NCI-H1092 treated with DMSO at 0.1 percent for 48 hours (cell line): ENCODE measurements around the gene MTHFD1L.
"Not testable (repeated sequence)": the region's sequence is repeated elsewhere in the genome, so short reads cannot be mapped to it uniquely, and the experiment has no call there.

Source experiments
- DNase-seq: peaks from one replicate; lab custom pipeline; 2025; lab: John Stamatoyannopoulos, UW

MTHFD1L gene

DNA sequence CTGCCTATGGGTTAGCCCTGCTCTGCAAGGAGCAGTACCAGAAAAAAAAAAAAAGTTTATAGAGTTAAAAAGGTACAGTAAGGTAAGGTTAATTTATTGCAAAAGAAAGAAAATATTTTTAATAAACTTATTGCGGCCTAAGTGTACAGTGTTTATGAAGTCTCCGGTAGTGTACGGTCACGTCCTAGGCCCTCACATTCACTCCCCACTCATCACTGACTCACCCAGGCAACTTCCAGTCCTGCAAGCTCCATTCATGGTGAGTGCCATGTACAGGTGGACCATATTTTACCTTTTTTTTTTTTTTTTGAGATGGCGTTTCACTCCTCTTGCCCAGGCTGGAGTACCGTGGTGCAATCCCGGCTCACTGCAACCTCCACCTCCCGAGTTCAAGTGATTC, 258.1 kb downstream of the MTHFD1L start:
- not testable (repeated sequence) for DNase-seq

- not testable (repeated sequence) for DNase-seq
These were observed 259.7 kb downstream of the MTHFD1L start for GRCh38 chr6:151125242-151125641.

GRCh38 chr6:151125651-151126416, 260.3 kb downstream of the MTHFD1L start:
- not testable (repeated sequence) for DNase-seq

- DNase-seq, result not testable (repeated sequence)
These were observed 260.9 kb downstream of the MTHFD1L start for GRCh38 chr6:151126417-151126724.

DNA sequence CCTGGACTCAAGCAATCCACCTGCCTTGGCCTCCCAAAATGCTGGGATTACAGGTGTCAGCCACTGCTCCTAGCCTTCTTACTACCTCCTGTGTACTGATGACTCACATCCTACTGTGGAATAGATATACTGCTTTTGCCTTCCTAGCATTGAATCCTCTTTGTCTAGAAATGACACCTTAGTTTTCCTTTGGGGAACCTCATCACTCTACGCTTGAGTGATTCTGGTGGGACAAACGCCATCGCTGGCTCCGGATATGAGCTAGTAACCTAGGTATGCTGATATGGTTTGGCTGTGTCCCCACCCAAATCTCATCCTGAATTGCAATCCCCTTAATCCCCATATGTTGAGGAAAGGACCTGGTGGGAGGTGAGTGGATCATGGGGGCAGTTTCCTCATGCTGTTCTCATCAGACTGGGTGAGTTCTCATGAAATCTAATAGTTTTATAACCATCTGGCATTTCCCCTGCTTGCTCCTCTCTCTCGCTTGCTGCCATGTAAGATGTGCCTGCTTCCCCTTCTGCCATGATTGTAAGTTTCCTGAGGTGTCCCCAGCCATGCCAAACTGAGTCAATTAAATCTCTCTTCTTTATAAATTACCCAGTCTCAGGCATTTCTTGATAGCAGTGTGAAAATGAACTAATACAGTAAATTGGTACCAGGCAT, 261.8 kb downstream of the MTHFD1L start:
- not testable (repeated sequence) for DNase-seq

DNA sequence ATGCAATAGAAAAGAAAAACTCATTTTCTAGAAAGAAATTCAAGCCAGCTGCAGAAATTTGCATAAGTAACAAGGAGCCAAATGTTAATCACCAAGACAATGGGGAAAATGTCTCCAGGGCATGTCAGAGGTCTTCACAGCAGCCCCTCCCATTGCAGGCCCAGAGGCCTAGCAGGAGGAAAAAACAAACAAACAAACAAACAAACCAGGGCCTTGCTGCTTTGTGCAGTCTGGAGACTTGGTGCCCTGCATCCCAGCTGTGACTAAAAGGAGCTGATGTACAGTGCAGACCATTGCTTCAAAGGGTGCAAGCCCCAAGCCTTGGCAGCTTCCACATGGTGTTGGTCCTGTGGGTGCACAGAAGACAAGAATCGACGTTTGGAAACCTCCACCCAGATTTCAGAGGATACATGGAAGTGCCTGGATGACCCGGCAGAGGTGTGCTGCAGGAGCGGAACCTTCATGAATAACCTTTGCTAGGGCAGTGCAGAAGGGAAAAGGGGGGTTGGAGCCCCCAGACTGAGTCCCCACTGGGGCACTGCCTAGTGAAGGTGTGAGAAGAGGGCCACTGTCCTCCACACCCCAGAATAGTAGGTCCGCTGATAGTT, 263.4 kb downstream of the MTHFD1L start:
- DNase-seq, result no peak

- no peak for DNase-seq
These were observed 264.8 kb downstream of the MTHFD1L start for GRCh38 chr6:151130329-151130728.

- no peak for DNase-seq
These were observed 266.0 kb downstream of the MTHFD1L start for GRCh38 chr6:151131324-151132007.

GRCh38 chr6:151136141-151136755, 270.7 kb downstream of the MTHFD1L start:
- DNase-seq, result no peak

GRCh38 chr6:151137542-151137941, 272.0 kb downstream of the MTHFD1L start:
- no peak for DNase-seq

- DNase-seq, result no peak
These were observed 274.0 kb downstream of the MTHFD1L start for GRCh38 chr6:151139524-151139923.

DNA sequence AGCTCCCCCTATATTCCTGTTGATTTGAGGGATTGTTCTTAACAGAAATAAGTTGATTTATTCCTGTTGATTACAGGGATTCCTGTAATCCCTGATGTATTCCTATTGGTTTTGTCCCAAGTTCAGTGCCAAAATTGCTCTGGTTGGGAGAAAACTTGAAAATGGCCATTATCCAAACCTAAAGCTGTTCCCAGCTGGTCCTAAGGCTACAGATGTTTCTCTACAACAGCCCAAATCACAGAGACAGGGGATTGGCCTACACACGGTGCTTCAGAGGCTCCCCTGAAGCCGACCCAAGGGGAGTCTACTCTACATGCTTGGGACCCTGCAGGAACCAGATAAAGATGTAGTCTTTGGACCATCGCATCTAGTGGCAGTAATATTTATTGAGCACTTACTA, 275.3 kb downstream of the MTHFD1L start:
- DNase-seq, result no peak

DNA sequence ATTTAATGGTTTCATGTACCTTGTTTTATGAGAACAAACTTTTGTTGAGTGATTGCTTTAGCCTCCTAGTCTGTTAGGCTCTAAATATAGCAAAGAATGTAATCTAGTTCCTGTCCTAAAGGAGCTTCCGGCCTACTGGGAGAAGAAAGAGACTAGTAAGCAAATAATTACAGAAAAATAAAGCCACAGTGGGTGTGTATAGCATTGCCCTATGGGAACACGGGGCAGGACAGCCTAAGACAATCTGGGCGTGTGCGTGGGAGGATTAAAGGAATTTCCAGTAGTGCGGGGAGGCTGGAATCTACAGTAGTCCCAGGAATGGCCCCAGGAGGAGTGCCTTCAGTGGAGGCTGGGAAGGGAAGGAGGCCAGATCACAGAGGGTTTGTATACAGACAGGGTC, 276.2 kb downstream of the MTHFD1L start:
- no peak for DNase-seq

DNA sequence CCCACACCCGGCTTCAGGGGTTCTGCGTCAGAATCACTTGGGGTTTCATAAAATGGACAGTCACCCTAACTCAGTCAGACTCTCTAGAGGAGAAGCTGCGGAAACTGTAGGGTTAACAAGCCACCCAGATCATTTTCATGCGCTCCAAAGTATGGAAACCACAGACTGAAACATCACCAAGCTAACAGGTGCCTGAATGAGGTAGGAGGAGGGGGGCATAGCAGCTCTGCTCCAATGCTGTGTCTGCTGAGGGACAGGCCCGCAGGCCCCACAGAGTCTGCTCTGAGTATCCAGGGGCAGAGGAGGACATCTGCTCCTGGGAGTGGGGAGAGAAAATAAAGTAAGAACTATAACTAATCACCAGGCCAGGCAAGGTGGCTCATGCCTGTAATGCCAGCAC, 277.2 kb downstream of the MTHFD1L start:
- no peak for DNase-seq

DNA sequence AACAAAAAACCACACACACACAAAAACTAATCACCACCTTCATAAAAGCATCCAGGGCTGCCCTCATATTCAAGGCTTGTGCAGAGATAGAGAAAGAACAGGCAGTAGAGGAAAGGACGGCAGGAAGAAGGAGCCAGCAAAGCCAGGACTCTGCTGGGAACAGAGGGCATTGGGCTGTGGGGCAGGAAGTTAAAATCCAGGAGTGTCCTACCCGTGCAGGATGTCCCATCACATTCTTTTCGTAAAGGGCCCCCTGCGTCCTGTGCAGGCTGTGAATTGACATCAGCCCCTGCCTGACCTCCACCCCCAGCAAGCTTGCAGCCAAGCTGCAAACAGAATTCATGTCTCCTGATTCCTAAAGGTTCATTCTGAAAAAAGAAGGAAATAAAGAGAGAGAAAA, 277.8 kb downstream of the MTHFD1L start:
- no peak for DNase-seq

DNA sequence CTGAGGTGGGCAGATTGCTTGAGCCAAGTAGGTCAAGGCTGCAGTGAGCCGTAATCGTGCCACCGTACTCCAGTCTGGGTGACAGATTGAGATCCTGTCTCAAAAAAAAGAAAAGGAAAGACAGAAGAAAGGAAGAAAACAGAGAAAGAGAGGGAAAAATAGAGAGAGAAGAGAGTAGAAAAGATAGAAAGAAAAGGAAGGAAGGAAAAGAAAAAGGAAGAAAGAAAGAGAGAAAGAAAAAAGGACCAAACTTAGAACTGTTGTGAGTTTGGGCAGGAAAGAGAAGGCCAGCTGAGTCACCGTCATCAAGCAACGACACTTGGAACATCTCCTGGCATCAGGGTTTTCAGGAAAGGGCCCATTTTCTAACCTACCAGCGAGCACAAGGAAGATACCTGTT, 278.3 kb downstream of the MTHFD1L start:
- DNase-seq, result no peak

DNA sequence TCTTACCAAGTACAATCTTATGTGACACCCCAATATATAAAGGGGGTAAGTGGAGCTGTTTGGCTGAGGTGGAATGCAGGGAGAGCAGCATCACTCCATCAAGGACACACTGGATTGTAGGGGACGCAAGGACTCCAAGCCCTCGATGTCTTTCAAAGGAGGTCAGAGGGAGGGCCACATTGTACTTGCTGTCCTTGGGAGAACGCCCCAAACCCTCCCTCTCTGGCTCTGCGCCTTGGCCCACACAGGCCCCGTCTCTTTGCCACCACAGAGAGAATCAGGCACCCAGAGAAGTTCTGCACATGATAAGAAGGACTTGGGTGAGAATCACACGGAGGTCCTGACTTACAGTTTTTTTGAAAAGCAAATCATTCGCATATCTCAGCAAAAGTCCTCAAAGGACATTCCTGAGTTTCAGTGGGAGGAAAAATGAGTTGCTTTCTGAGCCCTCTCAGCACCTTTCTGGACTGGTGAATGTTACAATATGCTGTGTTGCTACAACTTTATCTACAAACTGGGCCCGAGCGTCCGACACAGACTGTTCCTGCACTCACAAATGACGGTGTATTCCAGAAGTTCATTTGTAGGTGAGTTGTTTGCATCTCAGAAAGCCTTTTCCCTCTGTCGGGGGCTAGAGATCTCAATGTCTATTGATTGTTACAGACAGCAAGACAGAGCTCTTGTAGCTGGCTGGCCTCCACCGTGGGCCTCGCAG, 281.8 kb downstream of the MTHFD1L start:
- DNase-seq, result no peak

- DNase-seq, result no peak
These were observed 282.6 kb downstream of the MTHFD1L start for GRCh38 chr6:151148111-151148510.

DNA sequence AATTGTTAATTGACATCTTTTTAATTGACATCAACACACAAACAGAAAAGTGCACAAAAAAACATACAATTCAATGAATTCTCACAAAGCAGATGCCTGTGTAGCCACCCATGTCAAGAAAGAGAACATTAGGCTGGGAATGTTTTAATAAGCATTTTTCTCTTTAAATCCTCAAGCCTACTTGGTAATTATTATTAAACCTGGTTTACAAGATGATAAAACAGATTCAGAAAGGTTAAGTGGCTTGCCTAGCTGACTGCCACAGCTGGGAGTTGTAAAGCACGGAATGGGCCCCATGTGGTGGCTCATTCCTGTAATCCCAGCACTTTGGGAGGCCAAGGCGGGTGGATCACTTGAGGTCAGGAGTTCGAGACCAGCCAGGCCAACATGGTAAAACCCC, 284.3 kb downstream of the MTHFD1L start:
- DNase-seq, result no peak
